Mucosa of stomach (tissue), 1 donor: Measurements from ENCODE around the gene TBCK.
"Not testable (repeated sequence)": the region's sequence is repeated elsewhere in the genome, so short reads cannot be mapped to it uniquely, and the experiment has no call there.

ENCODE experiments used
- H3K27me3 ChIP-seq: one replicate; pipeline ENCODE4 v1.7.0; 2013; ENCODE audit warnings: mild to moderate bottlenecking, low read length; ENCODE audit not compliant: control insufficient read depth, insufficient read depth
- H3K36me3 ChIP-seq: one replicate; pipeline ENCODE4 v1.7.0; 2013; ENCODE audit warnings: low read length; ENCODE audit not compliant: control insufficient read depth, insufficient read depth
- H3K4me1 ChIP-seq: one replicate; pipeline ENCODE4 v1.7.0; 2013; ENCODE audit warnings: mild to moderate bottlenecking, low read length; ENCODE audit not compliant: control insufficient read depth, insufficient read depth
- H3K4me3 ChIP-seq: one replicate; pipeline ENCODE4 v1.7.0; 2013; ENCODE audit warnings: low read length
- H3K9ac ChIP-seq: one replicate; pipeline ENCODE4 v1.7.0; 2013; ENCODE audit warnings: mild to moderate bottlenecking, low read length, moderate library complexity
- H3K9me3 ChIP-seq: one replicate; pipeline ENCODE4 v1.7.0; 2013; ENCODE audit warnings: mild to moderate bottlenecking, low read length, moderate library complexity; ENCODE audit not compliant: control insufficient read depth
- donor health status: Pancreatic carcinoma.

Gene TBCK

GRCh38 chr4:106339431-106339830, 23.4 kb upstream of the TBCK start:
- Histone ChIP-seq H3K9ac (no peak overlapping the region), H3K4me3 (no peak overlapping the region), H3K9me3 (no peaks in the 10 kb centered on the region), H3K36me3 (no peaks in the 10 kb centered on the region), H3K27me3 (no peaks in the 10 kb centered on the region), H3K4me1 (peaks cover under 1% of the 10 kb centered on the region)

- H3K36me3 ChIP-seq: no peaks in the 10 kb centered on the region
- no peaks in the 10 kb centered on the region for H3K9me3 ChIP-seq
- no peak overlapping the region for H3K9ac ChIP-seq
Observed at GRCh38 chr4:106338671-106339070, 22.7 kb upstream of the TBCK start.

GRCh38 chr4:106337916-106338315, 21.9 kb upstream of the TBCK start:
- Histone ChIP-seq H3K4me1 (peaks cover 6% of the 10 kb centered on the region), H3K27me3 (no peaks in the 10 kb centered on the region), H3K4me3 (no peak overlapping the region), H3K36me3 (no peaks in the 10 kb centered on the region), H3K9me3 (no peaks in the 10 kb centered on the region), H3K9ac (no peak overlapping the region)

More at GRCh38 chr4:106338671-106339070, 22.7 kb upstream of the TBCK start:
- Histone ChIP-seq H3K4me3 (no peak overlapping the region), H3K4me1 (peaks cover 6% of the 10 kb centered on the region), H3K27me3 (no peaks in the 10 kb centered on the region)

GRCh38 chr4:106336618-106337017, 20.6 kb upstream of the TBCK start:
- Histone ChIP-seq H3K27me3 (no peaks in the 10 kb centered on the region), H3K4me3 (no peak overlapping the region), H3K36me3 (no peaks in the 10 kb centered on the region), H3K9ac (no peak overlapping the region), H3K9me3 (no peaks in the 10 kb centered on the region), H3K4me1 (peaks cover 6% of the 10 kb centered on the region)

- Histone ChIP-seq H3K9ac (no peak overlapping the region), H3K9me3 (no peaks in the 10 kb centered on the region), H3K27me3 (no peaks in the 10 kb centered on the region), H3K4me3 (no peak overlapping the region), H3K36me3 (no peaks in the 10 kb centered on the region), H3K4me1 (peaks cover 6% of the 10 kb centered on the region)
Observed at GRCh38 chr4:106334741-106335470, 18.9 kb upstream of the TBCK start.

GRCh38 chr4:106333186-106333585, 17.2 kb upstream of the TBCK start:
- no peak overlapping the region for H3K4me3 ChIP-seq
- no peaks in the 10 kb centered on the region for H3K9me3 ChIP-seq
- H3K9ac ChIP-seq: no peak overlapping the region
- H3K4me1 ChIP-seq: peaks cover 6% of the 10 kb centered on the region
- no peaks in the 10 kb centered on the region for H3K36me3 ChIP-seq
- no peaks in the 10 kb centered on the region for H3K27me3 ChIP-seq

GRCh38 chr4:106329041-106329618, 13.1 kb upstream of the TBCK start:
- Histone ChIP-seq H3K4me1 (peaks cover 3% of the 10 kb centered on the region), H3K9me3 (no peaks in the 10 kb centered on the region), H3K4me3 (no peak overlapping the region), H3K36me3 (no peaks in the 10 kb centered on the region), H3K27me3 (no peaks in the 10 kb centered on the region), H3K9ac (no peak overlapping the region)

- Histone ChIP-seq H3K27me3 (no peaks in the 10 kb centered on the region), H3K36me3 (no peaks in the 10 kb centered on the region), H3K4me1 (no peaks in the 10 kb centered on the region), H3K9ac (no peak overlapping the region), H3K4me3 (no peak overlapping the region), H3K9me3 (no peaks in the 10 kb centered on the region)
Observed at GRCh38 chr4:106325800-106326199, 9.8 kb upstream of the TBCK start.

- Histone ChIP-seq H3K9me3 (no peaks in the 10 kb centered on the region), H3K27me3 (no peaks in the 10 kb centered on the region), H3K36me3 (no peaks in the 10 kb centered on the region), H3K9ac (no peak overlapping the region), H3K4me1 (no peaks in the 10 kb centered on the region), H3K4me3 (no peak overlapping the region)
Observed at GRCh38 chr4:106323119-106323518, 7.1 kb upstream of the TBCK start.

- H3K27me3 ChIP-seq, H3K4me1 ChIP-seq, H3K9ac ChIP-seq, H3K9me3 ChIP-seq, H3K4me3 ChIP-seq, H3K36me3 ChIP-seq: not testable (repeated sequence)
Observed at GRCh38 chr4:106321814-106322213, 5.8 kb upstream of the TBCK start.

GRCh38 chr4:106321168-106321567, 5.2 kb upstream of the TBCK start:
- not testable (repeated sequence) for H3K9ac ChIP-seq, H3K27me3 ChIP-seq

GRCh38 chr4:106320235-106320634, 4.2 kb upstream of the TBCK start:
- no peaks in the 10 kb centered on the region for H3K27me3 ChIP-seq
- H3K9me3 ChIP-seq: no peaks in the 10 kb centered on the region
- H3K4me1 ChIP-seq: peaks cover 10% of the 10 kb centered on the region

More at GRCh38 chr4:106321168-106321567, 5.2 kb upstream of the TBCK start:
- H3K4me1 ChIP-seq, H3K4me3 ChIP-seq, H3K9me3 ChIP-seq, H3K36me3 ChIP-seq: not testable (repeated sequence)

More at GRCh38 chr4:106320235-106320634, 4.2 kb upstream of the TBCK start:
- Histone ChIP-seq H3K9ac (no peak overlapping the region), H3K36me3 (no peaks in the 10 kb centered on the region), H3K4me3 (no peak overlapping the region)
